ENCODE data around the gene ZFPL1. TPM values are rescaled to one million over a fixed set of nuclear protein-coding genes. Genes with fewer than 3 reads are reported as not detected.

Gene ZFPL1
- total and polyA plus RNA-seq, 9 of the 15 experiments (the other 6 are each of a cell fraction or from before 2014, with no cell fraction given) = 3.7 to 37.5 (median 22.7) TPM

- TF ChIP-seq, protein P1, sequence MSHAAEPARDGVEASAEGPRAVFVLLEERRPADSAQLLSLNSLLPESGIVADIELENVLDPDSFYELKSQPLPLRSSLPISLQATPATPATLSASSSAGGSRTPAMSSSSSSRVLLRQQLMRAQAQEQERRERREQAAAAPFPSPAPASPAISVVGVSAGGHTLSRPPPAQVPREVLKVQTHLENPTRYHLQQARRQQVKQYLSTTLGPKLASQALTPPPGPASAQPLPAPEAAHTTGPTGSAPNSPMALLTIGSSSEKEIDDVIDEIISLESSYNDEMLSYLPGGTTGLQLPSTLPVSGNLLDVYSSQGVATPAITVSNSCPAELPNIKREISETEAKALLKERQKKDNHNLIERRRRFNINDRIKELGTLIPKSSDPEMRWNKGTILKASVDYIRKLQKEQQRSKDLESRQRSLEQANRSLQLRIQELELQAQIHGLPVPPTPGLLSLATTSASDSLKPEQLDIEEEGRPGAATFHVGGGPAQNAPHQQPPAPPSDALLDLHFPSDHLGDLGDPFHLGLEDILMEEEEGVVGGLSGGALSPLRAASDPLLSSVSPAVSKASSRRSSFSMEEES (CRISPR knock-in tag; IDR thresholded peaks at IDR 0.05) = no peak
- TF ChIP-seq JUN (IDR thresholded peaks at IDR 0.05; ENCODE audit: borderline replicate concordance, low read depth, low read length) = peak; percentile 68; the same call in 1 of the 2 replicates
- no peak for TF ChIP-seq JUN (CRISPR knock-in tag; IDR thresholded peaks at IDR 0.05; ENCODE audit: borderline replicate concordance)
- TF ChIP-seq CREB1 (IDR thresholded peaks at IDR 0.05) = peak; percentile 99
- TF ChIP-seq CREB1 (CRISPR knock-in tag; IDR thresholded peaks at IDR 0.05) = peak; percentile 99
- TF ChIP-seq ARID3A (IDR thresholded peaks at IDR 0.05; ENCODE audit: borderline replicate concordance, low read depth, low read length) = no peak
- TF ChIP-seq, protein P2, sequence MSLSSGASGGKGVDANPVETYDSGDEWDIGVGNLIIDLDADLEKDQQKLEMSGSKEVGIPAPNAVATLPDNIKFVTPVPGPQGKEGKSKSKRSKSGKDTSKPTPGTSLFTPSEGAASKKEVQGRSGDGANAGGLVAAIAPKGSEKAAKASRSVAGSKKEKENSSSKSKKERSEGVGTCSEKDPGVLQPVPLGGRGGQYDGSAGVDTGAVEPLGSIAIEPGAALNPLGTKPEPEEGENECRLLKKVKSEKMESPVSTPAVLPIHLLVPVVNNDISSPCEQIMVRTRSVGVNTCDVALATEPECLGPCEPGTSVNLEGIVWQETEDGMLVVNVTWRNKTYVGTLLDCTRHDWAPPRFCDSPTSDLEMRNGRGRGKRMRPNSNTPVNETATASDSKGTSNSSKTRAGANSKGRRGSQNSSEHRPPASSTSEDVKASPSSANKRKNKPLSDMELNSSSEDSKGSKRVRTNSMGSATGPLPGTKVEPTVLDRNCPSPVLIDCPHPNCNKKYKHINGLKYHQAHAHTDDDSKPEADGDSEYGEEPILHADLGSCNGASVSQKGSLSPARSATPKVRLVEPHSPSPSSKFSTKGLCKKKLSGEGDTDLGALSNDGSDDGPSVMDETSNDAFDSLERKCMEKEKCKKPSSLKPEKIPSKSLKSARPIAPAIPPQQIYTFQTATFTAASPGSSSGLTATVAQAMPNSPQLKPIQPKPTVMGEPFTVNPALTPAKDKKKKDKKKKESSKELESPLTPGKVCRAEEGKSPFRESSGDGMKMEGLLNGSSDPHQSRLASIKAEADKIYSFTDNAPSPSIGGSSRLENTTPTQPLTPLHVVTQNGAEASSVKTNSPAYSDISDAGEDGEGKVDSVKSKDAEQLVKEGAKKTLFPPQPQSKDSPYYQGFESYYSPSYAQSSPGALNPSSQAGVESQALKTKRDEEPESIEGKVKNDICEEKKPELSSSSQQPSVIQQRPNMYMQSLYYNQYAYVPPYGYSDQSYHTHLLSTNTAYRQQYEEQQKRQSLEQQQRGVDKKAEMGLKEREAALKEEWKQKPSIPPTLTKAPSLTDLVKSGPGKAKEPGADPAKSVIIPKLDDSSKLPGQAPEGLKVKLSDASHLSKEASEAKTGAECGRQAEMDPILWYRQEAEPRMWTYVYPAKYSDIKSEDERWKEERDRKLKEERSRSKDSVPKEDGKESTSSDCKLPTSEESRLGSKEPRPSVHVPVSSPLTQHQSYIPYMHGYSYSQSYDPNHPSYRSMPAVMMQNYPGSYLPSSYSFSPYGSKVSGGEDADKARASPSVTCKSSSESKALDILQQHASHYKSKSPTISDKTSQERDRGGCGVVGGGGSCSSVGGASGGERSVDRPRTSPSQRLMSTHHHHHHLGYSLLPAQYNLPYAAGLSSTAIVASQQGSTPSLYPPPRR (CRISPR knock-in tag; IDR thresholded peaks at IDR 0.05; ENCODE audit: borderline replicate concordance) = peak; percentile 79; the same call in 1 of the 2 replicates
- peak in 2 of 3 experiments; percentile 71 to 83 for TF ChIP-seq YY1 (IDR thresholded peaks at IDR 0.05; ENCODE audit: borderline replicate concordance in 1 of 3, control insufficient read depth in 1 of 3, extremely low read depth in 1 of 3, insufficient read depth in 3 of 3, insufficient read length in 1 of 3, insufficient replicate concordance in 2 of 3, low read depth in 1 of 3, low read length in 2 of 3)
- TF ChIP-seq PTRF (tag; IDR thresholded peaks at IDR 0.05) = no peak
- TF ChIP-seq CC2D1A (IDR thresholded peaks at IDR 0.05) = no peak
- peak; percentile 90 for TF ChIP-seq FIP1L1 (IDR thresholded peaks at IDR 0.05; ENCODE audit: low read depth, low read length, poor library complexity, severe bottlenecking)
- TF ChIP-seq ZNF232 (CRISPR knock-in tag; IDR thresholded peaks at IDR 0.05) = no peak
- no peak for TF ChIP-seq ZNF764 (CRISPR knock-in tag; IDR thresholded peaks at IDR 0.05; ENCODE audit: low read depth)
- peak; percentile 75; the same call in 1 of the 2 replicates for TF ChIP-seq RBM14 (IDR thresholded peaks at IDR 0.05; ENCODE audit: borderline replicate concordance, insufficient read depth, low read depth, low read length)
- TF ChIP-seq RBM17 (IDR thresholded peaks at IDR 0.05; ENCODE audit: borderline replicate concordance, low read depth, low read length) = no peak
- 0 out of 2 replicates have a peak, but pooled peaks have one; percentile 76 for TF ChIP-seq ZNF12 (CRISPR knock-in tag; IDR thresholded peaks at IDR 0.05)
- TF ChIP-seq ZNF384 (IDR thresholded peaks at IDR 0.05; ENCODE audit: low read depth, low read length) = peak; percentile 47; the same call in 1 of the 2 replicates
- TF ChIP-seq ZBTB8A (IDR thresholded peaks at IDR 0.05; ENCODE audit: partially characterized antibody) = no peak
Observed at GRCh38 chr11:65083834-65084597, at the start of gene ZFPL1, which contains the start of gene CDCA5 (continued).

All from K562 (cell line).